ENCODE data around the gene PHACTR2. TPM values are rescaled to one million over a fixed set of nuclear protein-coding genes. Genes with fewer than 3 reads are reported as not detected.
A peak's percentile ranks its signal among the peaks of the same experiment; 100 is the strongest.
"Not testable (repeated sequence)": the region's sequence is repeated elsewhere in the genome, so short reads cannot be mapped to it uniquely, and the experiment has no call there.

The PHACTR2 gene
- total RNA-seq, 1 donor from 2014 or later: 71.0 TPM

GRCh38 chr6:143775336-143775735, 97.6 kb downstream of the PHACTR2 start:
- Histone ChIP-seq H3K27me3 (ENCODE audit: low read depth) (no peaks in the 10 kb centered on the region), H3K4me1 (peaks cover 46% of the 10 kb centered on the region), H3K27ac (replicated peaks) (peak overlapping the region; percentile 39), H3K9me3 (replicated peaks) (no peaks in the 10 kb centered on the region), H3K4me3 (no peak overlapping the region), H3K36me3 (peaks cover 24% of the 10 kb centered on the region)
- TF ChIP-seq, protein P1, sequence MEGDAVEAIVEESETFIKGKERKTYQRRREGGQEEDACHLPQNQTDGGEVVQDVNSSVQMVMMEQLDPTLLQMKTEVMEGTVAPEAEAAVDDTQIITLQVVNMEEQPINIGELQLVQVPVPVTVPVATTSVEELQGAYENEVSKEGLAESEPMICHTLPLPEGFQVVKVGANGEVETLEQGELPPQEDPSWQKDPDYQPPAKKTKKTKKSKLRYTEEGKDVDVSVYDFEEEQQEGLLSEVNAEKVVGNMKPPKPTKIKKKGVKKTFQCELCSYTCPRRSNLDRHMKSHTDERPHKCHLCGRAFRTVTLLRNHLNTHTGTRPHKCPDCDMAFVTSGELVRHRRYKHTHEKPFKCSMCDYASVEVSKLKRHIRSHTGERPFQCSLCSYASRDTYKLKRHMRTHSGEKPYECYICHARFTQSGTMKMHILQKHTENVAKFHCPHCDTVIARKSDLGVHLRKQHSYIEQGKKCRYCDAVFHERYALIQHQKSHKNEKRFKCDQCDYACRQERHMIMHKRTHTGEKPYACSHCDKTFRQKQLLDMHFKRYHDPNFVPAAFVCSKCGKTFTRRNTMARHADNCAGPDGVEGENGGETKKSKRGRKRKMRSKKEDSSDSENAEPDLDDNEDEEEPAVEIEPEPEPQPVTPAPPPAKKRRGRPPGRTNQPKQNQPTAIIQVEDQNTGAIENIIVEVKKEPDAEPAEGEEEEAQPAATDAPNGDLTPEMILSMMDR (IDR thresholded peaks at IDR 0.05; ENCODE audit: borderline replicate concordance): no peak
- intact Hi-C loops (cut with micrococcal nuclease): no loop called here
- no peak for DNase-seq

- TF ChIP-seq, protein P1 (IDR thresholded peaks at IDR 0.05; ENCODE audit: borderline replicate concordance): no peak
- Histone ChIP-seq H3K27me3 (ENCODE audit: low read depth) (no peaks in the 10 kb centered on the region), H3K36me3 (peaks cover 41% of the 10 kb centered on the region), H3K27ac (replicated peaks) (peak overlapping the region; percentile 45), H3K9me3 (replicated peaks) (no peaks in the 10 kb centered on the region), H3K4me1 (peaks cover 35% of the 10 kb centered on the region), H3K4me3 (no peak overlapping the region)
- intact Hi-C loops (cut with micrococcal nuclease): no loop called here
- DNase-seq: no peak
Observed at GRCh38 chr6:143778926-143779325, 101.2 kb downstream of the PHACTR2 start.

- H3K36me3 ChIP-seq: peaks cover 65% of the 10 kb centered on the region
- H3K27ac ChIP-seq (replicated peaks): no peak overlapping the region
- H3K27me3 ChIP-seq (ENCODE audit: low read depth): no peaks in the 10 kb centered on the region
- intact Hi-C loops (cut with micrococcal nuclease): no loop called here
- TF ChIP-seq, protein P1 (IDR thresholded peaks at IDR 0.05; ENCODE audit: borderline replicate concordance): no peak
- peaks cover 14% of the 10 kb centered on the region for H3K4me1 ChIP-seq
- H3K4me3 ChIP-seq: no peak overlapping the region
- DNase-seq: no peak
- peaks cover 12% of the 10 kb centered on the region for H3K9me3 ChIP-seq (replicated peaks)
Observed at GRCh38 chr6:143782481-143782880, 104.7 kb downstream of the PHACTR2 start.

- Histone ChIP-seq H3K4me1 (peaks cover 14% of the 10 kb centered on the region), H3K27ac (replicated peaks) (no peak overlapping the region), H3K9me3 (replicated peaks) (peaks cover 12% of the 10 kb centered on the region), H3K36me3 (peaks cover 64% of the 10 kb centered on the region), H3K4me3 (no peak overlapping the region), H3K27me3 (ENCODE audit: low read depth) (no peaks in the 10 kb centered on the region)
- DNase-seq: no peak
- intact Hi-C loops (cut with micrococcal nuclease): no loop called here
- TF ChIP-seq, protein P1 (IDR thresholded peaks at IDR 0.05; ENCODE audit: borderline replicate concordance): no peak
Observed at GRCh38 chr6:143783077-143783476, 105.3 kb downstream of the PHACTR2 start.

DNA sequence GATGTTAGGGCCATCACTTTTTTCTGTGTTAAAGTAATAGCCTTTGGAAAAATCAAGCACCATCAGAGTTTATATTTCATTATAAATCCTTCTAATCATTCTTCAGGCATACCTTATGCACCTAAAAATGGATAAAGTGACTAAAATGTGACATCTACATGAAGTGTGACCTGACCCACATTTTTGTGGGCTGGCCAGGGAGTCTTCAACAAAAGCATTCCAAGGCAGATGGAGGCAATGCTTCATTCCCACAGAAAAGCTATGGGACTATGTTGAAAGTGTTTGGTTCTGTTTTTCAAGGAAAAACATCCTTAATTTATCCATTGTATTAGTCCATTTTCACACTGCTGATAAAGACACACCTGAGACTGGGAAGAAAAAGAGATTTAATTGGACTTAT, 106.6 kb downstream of the PHACTR2 start:
- Histone ChIP-seq H3K27me3 (ENCODE audit: low read depth) (no peaks in the 10 kb centered on the region), H3K36me3 (peaks cover 72% of the 10 kb centered on the region), H3K27ac (replicated peaks) (no peak overlapping the region), H3K4me1 (peaks cover 4% of the 10 kb centered on the region), H3K9me3 (replicated peaks) (peaks cover 12% of the 10 kb centered on the region), H3K4me3 (no peak overlapping the region)
- TF ChIP-seq, protein P1 (IDR thresholded peaks at IDR 0.05; ENCODE audit: borderline replicate concordance): no peak
- intact Hi-C loops (cut with micrococcal nuclease): no loop called here
- no peak for DNase-seq

GRCh38 chr6:143786371-143786770, 108.6 kb downstream of the PHACTR2 start:
- Histone ChIP-seq H3K9me3 (replicated peaks) (peaks cover 12% of the 10 kb centered on the region), H3K36me3 (peaks cover 79% of the 10 kb centered on the region)
- H3K4me3 ChIP-seq; H3K27ac ChIP-seq (replicated peaks); H3K4me1 ChIP-seq; H3K27me3 ChIP-seq (ENCODE audit: low read depth); DNase-seq; intact Hi-C loops (cut with micrococcal nuclease): not testable (repeated sequence)

Data from left ventricle myocardium inferior (tissue), 1 donor.